NCI-H187 (cell line): ENCODE data around the gene EOLA1.
"Not testable (repeated sequence)": the region's sequence is repeated elsewhere in the genome, so short reads cannot be mapped to it uniquely, and the experiment has no call there.

Experiments used
- DNase-seq, 2 experiments: peaks; one replicate each; lab custom pipeline; 2025; lab: John Stamatoyannopoulos, UW

The EOLA1 gene

GRCh38 chrX:149545545-149546543, 5.0 kb downstream of the EOLA1 start:
- not testable (repeated sequence) for DNase-seq

GRCh38 chrX:149546962-149547361, 6.2 kb downstream of the EOLA1 start:
- not testable (repeated sequence) for DNase-seq

GRCh38 chrX:149547782-149548181, 7.0 kb downstream of the EOLA1 start:
- not testable (repeated sequence) for DNase-seq

- not testable (repeated sequence) for DNase-seq
Observed at GRCh38 chrX:149549701-149550100, 8.9 kb downstream of the EOLA1 start, which contains the start of gene HSFX3. Gene HSFX3 (minus strand): TSS chrX:149549924. CDS start chrX:149549852, 72 bp downstream.

- DNase-seq = not testable (repeated sequence)
Observed at GRCh38 chrX:149550454-149550853, 9.6 kb downstream of the EOLA1 start.

GRCh38 chrX:149551245-149551938, 10.6 kb downstream of the EOLA1 start:
- DNase-seq = not testable (repeated sequence)

- not testable (repeated sequence) for DNase-seq
Observed at GRCh38 chrX:149551939-149552248, 11.1 kb downstream of the EOLA1 start.

GRCh38 chrX:149555251-149555650, 14.4 kb downstream of the EOLA1 start:
- not testable (repeated sequence) for DNase-seq

GRCh38 chrX:149563359-149563758, 22.5 kb downstream of the EOLA1 start:
- no peak for DNase-seq

- DNase-seq = no peak
Observed at GRCh38 chrX:149567621-149568417, 27.0 kb downstream of the EOLA1 start.

- DNase-seq = peak; percentile 37 to 46
Observed at GRCh38 chrX:149568701-149569296, 28.0 kb downstream of the EOLA1 start.

- DNase-seq = no peak
Observed at GRCh38 chrX:149569770-149570169, 29.0 kb downstream of the EOLA1 start.

GRCh38 chrX:149570668-149571067, 29.9 kb downstream of the EOLA1 start:
- no peak for DNase-seq

GRCh38 chrX:149571770-149572169, 31.0 kb downstream of the EOLA1 start:
- no peak for DNase-seq

- DNase-seq = no peak
Observed at GRCh38 chrX:149572743-149573142, 31.9 kb downstream of the EOLA1 start.

- DNase-seq = not testable (repeated sequence)
Observed at GRCh38 chrX:149573456-149573855, 32.6 kb downstream of the EOLA1 start.

- DNase-seq = not testable (repeated sequence)
Observed at GRCh38 chrX:149585631-149586030, 44.8 kb downstream of the EOLA1 start.

GRCh38 chrX:149587359-149587758, 46.5 kb downstream of the EOLA1 start, which contains the start of gene MAGEA9B:
Gene MAGEA9B (minus strand): TSS chrX:149587459. CDS start chrX:149583179, 4,280 bp downstream.
- not testable (repeated sequence) for DNase-seq

- not testable (repeated sequence) for DNase-seq
Observed at GRCh38 chrX:149590993-149591392, 50.2 kb downstream of the EOLA1 start.

GRCh38 chrX:149595214-149595613, 54.4 kb downstream of the EOLA1 start, which contains the start of gene HSFX2:
Gene HSFX2 (minus strand): TSS chrX:149595314. CDS start chrX:149594700, 614 bp downstream.
- DNase-seq = not testable (repeated sequence)

GRCh38 chrX:149595943-149596342, 55.1 kb downstream of the EOLA1 start:
- not testable (repeated sequence) for DNase-seq
